Spleen (tissue), 11 donors: Measurements from ENCODE around the gene NOD2. TPM values are rescaled to one million over a fixed set of nuclear protein-coding genes. Genes with fewer than 3 reads are reported as not detected.

Experiments
- DNase-seq: peaks from one replicate; pipeline ENCODE4 v3.0.0-alpha.2; 2020
- H3K27ac ChIP-seq, 8 donors: fragments of 200-600 bp; sonication (generic) in 7 of 8; 1 replicate in 4 of 8; 2 replicates in 4 of 8; pipeline versions ENCODE4 v1.5.0 to v1.8.0; 2016 to 2021; ENCODE audit warnings: inconsistent platforms in 4 of 8, mild to moderate bottlenecking in 4 of 8, moderate library complexity in 1 of 8
- H3K27me3 ChIP-seq, 7 donors: fragments of 200-600 bp; sonication (generic) in 6 of 7; replicated peaks in 1 of 7; 1 replicate in 4 of 7; 2 replicates in 3 of 7; pipeline versions ENCODE4 v1.5.0 to v1.8.0; 2016 to 2021; ENCODE audit warnings: inconsistent platforms in 3 of 7, mild to moderate bottlenecking in 1 of 7
- H3K36me3 ChIP-seq, 6 donors: fragments of 200-600 bp; sonication (generic) in 5 of 6; 1 replicate in 4 of 6; 2 replicates in 2 of 6; pipeline versions ENCODE4 v1.5.0 to v1.8.0; 2016 to 2021; ENCODE audit warnings: inconsistent platforms in 2 of 6
- H3K4me1 ChIP-seq, 6 donors: fragments of 200-600 bp; sonication (generic) in 5 of 6; 1 replicate in 3 of 6; 2 replicates in 3 of 6; pipeline versions ENCODE4 v1.5.0 to v1.8.0; 2016 to 2021; ENCODE audit warnings: inconsistent platforms in 3 of 6
- H3K4me3 ChIP-seq, 8 donors: fragments of 200-600 bp; sonication (generic) in 7 of 8; 1 replicate in 4 of 8; 2 replicates in 4 of 8; pipeline versions ENCODE4 v1.5.0 to v1.8.0; 2016 to 2021; ENCODE audit warnings: inconsistent platforms in 4 of 8, mild to moderate bottlenecking in 4 of 8, moderate library complexity in 2 of 8
- H3K9me3 ChIP-seq, 8 donors: fragments of 200-600 bp; sonication (generic) in 7 of 8; 1 replicate in 4 of 8; 2 replicates in 4 of 8; pipeline versions ENCODE4 v1.5.0 to v1.8.0; 2016 to 2021; ENCODE audit warnings: inconsistent platforms in 4 of 8
- CTCF ChIP-seq, 11 experiments: fragments of 200-600 bp in 7 of 11; fragments of 450-650 bp in 4 of 11; sonication (generic) in 4 of 11; IDR thresholded peaks in 8 of 11; conservative IDR thresholded peaks in 3 of 11; 1 replicate in 7 of 11; 2 replicates in 4 of 11; pipeline versions ENCODE4 v1.4.0 to v1.8.0; 2016 to 2021; ENCODE audit warnings: antibody characterized with exemption in 11 of 11, inconsistent platforms in 4 of 11, mild to moderate bottlenecking in 1 of 11
- POLR2A ChIP-seq, 3 donors: fragments of 450-650 bp; IDR thresholded peaks; one replicate each; pipeline ENCODE4 v1.5.1; 2017; ENCODE audit warnings: antibody characterized with exemption in 3 of 3, mild to moderate bottlenecking in 1 of 3
- POLR2AphosphoS5 ChIP-seq, 3 donors: sonication (generic); formaldehyde crosslinking; IDR thresholded peaks; one replicate each; pipeline ENCODE4 v1.5.1; 2017; ENCODE audit warnings: antibody characterized with exemption in 3 of 3
- WGBS, 5 donors: extraction: QIAGEN DNeasy Blood & Tissue Kit in 3 of 5; methylation state at CpG; one replicate each; pipeline versions ENCODE4 v1.1.5 to v1.1.7; 2013 to 2018; 5-methylcytosine and 5-hydroxymethylcytosine counted together
- intact Hi-C: fragments of 100-400 bp; cut with DNase I; formaldehyde crosslinking; loops from one replicate; pipeline ENCODE4 v1.15.0; 2023; ENCODE audit warnings: low total_unique reads
- polyA plus RNA-seq, 3 donors: library from polyadenylated mRNA; stranded (reverse); fragments of 200-250 nt; gene quantifications; one replicate each; pipeline ENCODE4 v1.2.1, GENCODE V29; 2013
- total RNA-seq, 7 donors: library from RNA; depleted of rRNA in 3 of 7; stranded (reverse); fragments of >200 nt in 3 of 7; fragmentation: NEBNext Ultra II Directional in 4 of 7; extraction: Animal tissue kit (Norgen Biotek cat#: 25700) in 4 of 7; gene quantifications; one replicate each; pipeline versions ENCODE4 v1.1.0 to v1.2.1, GENCODE V29; 2016 to 2021
- donor health status: healthy with polysubstance abuse.
- donor health status: DM: no; HTN: no; CAD: no; lungs with moderate emphysema.
- donor health status: DM: no; HTN: no; CAD: no.
- donor health status: Bipolar disorder and iron deficiency.
- donor health status: healthy.
- donor health status: DM: no; HTN: no; CAD: no.
- donor health status: DM: yes; HTN: yes; CAD: no.

NOD2 gene
- total and polyA plus RNA-seq, 10 donors: 0.41 to 23.2 (median 9.5) TPM

GRCh38 chr16:50662306-50662940 is 31.0 kb upstream of the NOD2 start:
- intact Hi-C loops: loop anchor here (10.0 kb wide), 4 partner anchors 142 to 638 kb away; partner anchors contain the start of genes BRD7 and CNEP1R1
- Histone ChIP-seq H3K4me3 (no peak overlapping the region), H3K36me3 (no peaks in the 10 kb centered on the region), H3K4me1 (peaks cover 14 to 37% (median 33%) of the 10 kb centered on the region in 6 donors), H3K9me3 (no peaks in the 10 kb centered on the region), H3K27me3 (no peaks in the 10 kb centered on the region), H3K27ac (no peak overlapping the region)
- WGBS, 5 donors: 89 to 97% (median 93%) methylated on average over 10 of the region's 10 CpGs
- DNase-seq: no peak
- TF ChIP-seq POLR2A (IDR thresholded peaks at IDR 0.05) (no peak), POLR2AphosphoS5 (IDR thresholded peaks at IDR 0.05) (no peak), CTCF (IDR thresholded peaks at IDR 0.05 in 8 of 11, conservative IDR thresholded peaks at IDR 0.05 in 3 of 11) (no peak)

GRCh38 chr16:50664270-50664669 is 29.1 kb upstream of the NOD2 start:
- Histone ChIP-seq H3K4me1 (peaks cover 14 to 51% (median 38%) of the 10 kb centered on the region in 6 donors), H3K36me3 (peaks cover 0 to 18% (median 0%) of the 10 kb centered on the region in 6 donors), H3K9me3 (no peaks in the 10 kb centered on the region), H3K27ac (peak overlapping the region in 2 of 8 donors; percentile 81 to 85), H3K4me3 (no peak overlapping the region), H3K27me3 (no peaks in the 10 kb centered on the region)
- peak; percentile 53 for DNase-seq
- 58 to 84% (median 65%) methylated on average over 5 of the region's 5 CpGs for WGBS, 5 donors
- TF ChIP-seq POLR2AphosphoS5 (IDR thresholded peaks at IDR 0.05) (peak in 1 of 3 donors; percentile 44), CTCF (IDR thresholded peaks at IDR 0.05 in 8 of 11, conservative IDR thresholded peaks at IDR 0.05 in 3 of 11) (no peak)
- intact Hi-C loops: loop anchor here (10.0 kb wide), 4 partner anchors 141 to 639 kb away; partner anchors contain the start of genes BRD7 and CNEP1R1

GRCh38 chr16:50665128-50665878 is 28.1 kb upstream of the NOD2 start:
- H3K9me3 ChIP-seq: no peaks in the 10 kb centered on the region
- intact Hi-C loops: loop anchor here (5.0 to 10.0 kb wide), 5 partner anchors 82 to 641 kb away; partner anchors contain the start of genes BRD7 and CNEP1R1
- peak overlapping the region; percentile 24 to 71 (median 36) for H3K4me3 ChIP-seq
- peak; percentile 93 for DNase-seq
- peak overlapping the region; percentile 46 to 85 (median 73) for H3K27ac ChIP-seq
- peaks cover 14 to 51% (median 38%) of the 10 kb centered on the region in 6 donors for H3K4me1 ChIP-seq
- 12 to 18% (median 17%) methylated on average over 31 to 40 of the region's 40 CpGs for WGBS, 5 donors
- peak; percentile 50 to 73 (median 67) for TF ChIP-seq POLR2AphosphoS5 (IDR thresholded peaks at IDR 0.05)
- no peak for TF ChIP-seq POLR2A (IDR thresholded peaks at IDR 0.05)
- TF ChIP-seq CTCF (IDR thresholded peaks at IDR 0.05 in 8 of 11, conservative IDR thresholded peaks at IDR 0.05 in 3 of 11): peak; percentile 66 to 93 (median 88)
- no peaks in the 10 kb centered on the region for H3K27me3 ChIP-seq
- peaks cover 0 to 28% (median 0%) of the 10 kb centered on the region in 6 donors for H3K36me3 ChIP-seq
